ENCODE data around the gene NPAS3.

The NPAS3 gene

DNA sequence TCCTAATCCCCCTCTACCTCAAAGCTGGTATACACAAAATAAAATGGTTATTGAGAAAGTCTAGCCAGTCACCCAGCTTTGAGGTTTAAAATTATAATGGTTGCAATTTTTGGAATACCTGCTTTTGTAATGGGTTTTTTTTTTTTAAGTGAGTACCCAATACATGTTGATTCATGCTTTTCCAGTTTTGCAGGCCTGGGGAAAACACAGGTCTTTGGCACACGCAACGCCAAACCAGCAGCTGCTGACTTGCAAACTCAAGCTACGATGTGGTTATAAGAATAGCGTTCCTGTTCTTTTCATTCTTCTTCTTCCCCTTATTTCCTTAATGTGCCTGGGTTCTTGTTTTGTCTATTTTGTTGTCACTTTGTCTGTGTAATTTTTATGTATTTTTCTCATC lies 779.2 kb downstream of the NPAS3 start:
- ChIA-PET CTCF (interaction anchor here (0.9 to 1.7 kb wide), 2 partner anchors 25 to 75 kb away, joined by 3 to 4 read pairs; no protein-coding TSS in a partner anchor), POLR2A (no interaction called here)
- no peak for DNase-seq (ENCODE audit: extremely low spot score)
- TF ChIP-seq, protein P1, sequence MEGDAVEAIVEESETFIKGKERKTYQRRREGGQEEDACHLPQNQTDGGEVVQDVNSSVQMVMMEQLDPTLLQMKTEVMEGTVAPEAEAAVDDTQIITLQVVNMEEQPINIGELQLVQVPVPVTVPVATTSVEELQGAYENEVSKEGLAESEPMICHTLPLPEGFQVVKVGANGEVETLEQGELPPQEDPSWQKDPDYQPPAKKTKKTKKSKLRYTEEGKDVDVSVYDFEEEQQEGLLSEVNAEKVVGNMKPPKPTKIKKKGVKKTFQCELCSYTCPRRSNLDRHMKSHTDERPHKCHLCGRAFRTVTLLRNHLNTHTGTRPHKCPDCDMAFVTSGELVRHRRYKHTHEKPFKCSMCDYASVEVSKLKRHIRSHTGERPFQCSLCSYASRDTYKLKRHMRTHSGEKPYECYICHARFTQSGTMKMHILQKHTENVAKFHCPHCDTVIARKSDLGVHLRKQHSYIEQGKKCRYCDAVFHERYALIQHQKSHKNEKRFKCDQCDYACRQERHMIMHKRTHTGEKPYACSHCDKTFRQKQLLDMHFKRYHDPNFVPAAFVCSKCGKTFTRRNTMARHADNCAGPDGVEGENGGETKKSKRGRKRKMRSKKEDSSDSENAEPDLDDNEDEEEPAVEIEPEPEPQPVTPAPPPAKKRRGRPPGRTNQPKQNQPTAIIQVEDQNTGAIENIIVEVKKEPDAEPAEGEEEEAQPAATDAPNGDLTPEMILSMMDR (IDR thresholded peaks at IDR 0.05; ENCODE audit: control extremely low read depth, extremely low read depth, low read depth, missing control alignments) = no peak

DNA sequence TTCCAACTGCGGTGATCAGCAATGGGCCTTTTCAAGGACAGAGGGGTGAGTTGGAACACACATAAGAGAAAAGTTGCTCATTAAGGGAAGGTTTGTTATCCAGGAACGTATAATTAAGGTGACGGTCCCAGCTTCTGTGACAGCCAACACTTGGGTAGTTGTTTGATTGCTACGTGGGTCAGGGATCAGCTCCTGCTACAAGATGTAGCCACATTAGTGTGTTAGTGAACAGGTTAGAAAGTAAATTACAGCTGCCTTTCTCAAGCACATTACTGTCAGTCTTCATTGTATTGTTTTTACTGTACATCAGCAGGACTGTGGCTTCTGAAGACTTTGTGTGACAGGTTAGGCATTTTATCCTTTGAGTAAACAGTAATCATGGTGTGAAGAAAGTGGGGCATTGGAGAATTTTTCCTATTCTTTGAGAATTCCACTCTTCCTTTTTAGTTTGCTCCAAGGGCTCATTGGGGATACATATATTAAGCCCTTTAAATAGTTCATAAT lies 781.7 kb downstream of the NPAS3 start:
- ChIA-PET POLR2A (no interaction called here), CTCF (interaction anchor here (1.2 to 1.3 kb wide), 2 partner anchors 8 to 33 kb away, joined by 3 read pairs; no protein-coding TSS in a partner anchor)
- TF ChIP-seq, protein P1 (IDR thresholded peaks at IDR 0.05; ENCODE audit: control extremely low read depth, extremely low read depth, low read depth, missing control alignments) = no peak
- no peak for DNase-seq (ENCODE audit: extremely low spot score)

DNA sequence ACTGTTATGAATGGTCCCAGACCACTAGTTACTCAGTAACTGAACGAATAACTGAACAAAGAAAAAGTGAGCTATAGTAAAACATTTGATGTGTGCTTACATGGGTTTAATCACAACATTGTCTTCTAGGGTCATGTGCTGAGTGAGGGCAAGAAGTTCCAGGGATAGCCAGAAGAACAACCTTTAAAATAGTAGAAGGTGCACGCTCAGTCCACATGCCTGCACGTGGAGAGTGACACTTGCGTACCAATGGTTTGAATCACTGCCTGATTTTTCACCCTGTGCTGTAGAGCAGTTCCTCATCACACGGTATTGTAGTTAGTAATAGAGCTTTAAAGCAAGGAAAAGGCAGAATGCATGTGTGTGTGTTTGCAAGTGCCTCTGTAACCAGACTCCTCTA lies 788.0 kb downstream of the NPAS3 start:
- no peak for DNase-seq (ENCODE audit: extremely low spot score)
- TF ChIP-seq, protein P1 (IDR thresholded peaks at IDR 0.05; ENCODE audit: control extremely low read depth, extremely low read depth, low read depth, missing control alignments) = no peak
- CTCF ChIA-PET = interaction anchor here (0.7 to 1.0 kb wide), 2 partner anchors 15 to 49 kb away, joined by 3 to 4 read pairs; no protein-coding TSS in a partner anchor
- POLR2A ChIA-PET = no interaction called here

DNA sequence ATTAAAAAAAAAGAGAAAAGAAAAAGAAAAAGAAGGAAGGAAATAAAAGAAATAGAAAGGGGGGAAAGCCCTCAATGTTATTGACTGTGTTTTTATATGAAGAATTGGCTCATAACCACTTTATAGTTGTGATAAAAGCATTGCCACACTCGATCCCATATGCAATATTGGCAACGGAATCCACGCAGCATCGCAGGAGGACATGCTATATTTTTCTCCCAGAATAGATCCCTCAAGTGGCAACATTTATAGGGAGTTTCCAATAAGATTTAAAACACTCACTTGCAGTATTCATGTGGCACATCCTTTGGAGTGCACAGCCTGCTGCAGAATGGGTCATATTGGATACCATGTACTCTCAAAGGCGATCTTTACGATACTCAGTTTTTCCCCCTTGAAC lies 788.9 kb downstream of the NPAS3 start:
- ChIA-PET POLR2A (no interaction called here), CTCF (interaction anchor here (1.1 kb wide), 1 partner anchor 8 kb away, joined by 3 read pairs; no protein-coding TSS in a partner anchor)
- TF ChIP-seq, protein P1 (IDR thresholded peaks at IDR 0.05; ENCODE audit: control extremely low read depth, extremely low read depth, low read depth, missing control alignments) = no peak
- DNase-seq (ENCODE audit: extremely low spot score) = no peak

DNA sequence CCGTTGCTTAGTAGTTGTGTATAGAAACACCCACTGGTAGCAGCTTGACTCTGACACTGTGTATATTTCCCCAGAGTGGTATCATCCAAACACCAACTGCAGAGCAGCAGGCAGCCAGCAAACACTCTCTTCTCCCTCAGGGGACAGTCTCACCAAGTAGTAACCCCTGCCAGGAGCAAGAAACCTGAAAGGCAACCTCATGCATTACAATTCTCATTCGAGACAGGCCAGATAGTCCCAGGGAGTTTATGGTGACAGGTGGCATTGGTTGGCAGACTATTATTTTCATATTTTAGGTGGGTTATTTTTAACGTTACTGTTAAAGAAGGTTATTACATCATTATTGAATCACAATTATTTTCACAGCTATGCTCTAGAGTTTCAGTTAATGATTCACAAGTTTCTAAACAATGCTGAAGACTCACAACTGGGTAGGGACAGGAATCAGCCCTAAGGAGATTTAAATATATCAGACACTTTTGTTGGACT lies 789.4 kb downstream of the NPAS3 start:
- DNase-seq (ENCODE audit: extremely low spot score) = no peak
- POLR2A ChIA-PET = no interaction called here
- TF ChIP-seq, protein P1 (IDR thresholded peaks at IDR 0.05; ENCODE audit: control extremely low read depth, extremely low read depth, low read depth, missing control alignments) = no peak
- CTCF ChIA-PET = interaction anchor here (1.1 kb wide), 1 partner anchor 8 kb away, joined by 3 read pairs; no protein-coding TSS in a partner anchor

DNA sequence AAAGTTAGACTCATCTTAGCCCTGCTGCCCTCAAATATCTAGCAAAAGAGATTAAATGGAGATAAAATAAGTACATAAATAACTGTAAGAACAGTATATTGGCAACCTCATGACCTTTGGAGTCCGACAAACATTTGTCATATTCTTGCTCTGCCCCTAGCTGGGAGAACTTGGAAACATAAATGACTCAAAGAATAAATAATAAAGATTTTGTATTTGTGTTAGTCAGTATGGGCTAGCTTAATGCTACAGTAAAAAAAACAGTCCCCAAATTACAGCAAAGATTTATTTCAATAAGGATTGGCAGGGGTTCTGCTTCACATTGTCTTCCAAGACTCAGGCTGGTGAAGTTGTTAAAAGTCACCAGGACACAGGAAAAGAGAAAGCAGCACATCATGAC lies 791.5 kb downstream of the NPAS3 start:
- POLR2A ChIA-PET = no interaction called here
- TF ChIP-seq, protein P1 (IDR thresholded peaks at IDR 0.05; ENCODE audit: control extremely low read depth, extremely low read depth, low read depth, missing control alignments) = no peak

More for the DNA sequence above, 791.5 kb downstream of the NPAS3 start:
- DNase-seq (ENCODE audit: extremely low spot score) = no peak
- CTCF ChIA-PET = no interaction called here
